H1 (cell line): ENCODE data around the gene EPHA10. TPM values are rescaled to one million over a fixed set of nuclear protein-coding genes. Genes with fewer than 3 reads are reported as not detected.

Experiments
- CEBPB ChIP-seq: IDR thresholded peaks from 2 replicates; pipeline ENCODE4 v1.6.1; 2012; ENCODE audit warnings: low read depth, low read length
- EP300 ChIP-seq, 2 experiments: IDR thresholded peaks; 1 replicate in 1 of 2; 2 replicates in 1 of 2; pipeline ENCODE4 v1.6.1; 2011 to 2012; ENCODE audit warnings: low read depth in 2 of 2, low read length in 2 of 2, mild to moderate bottlenecking in 2 of 2, borderline replicate concordance in 1 of 2, inconsistent platforms in 1 of 2, moderate library complexity in 1 of 2
- POU5F1 ChIP-seq: IDR thresholded peaks from 2 replicates; pipeline ENCODE4 v1.6.1; 2011; ENCODE audit warnings: low read depth, mild to moderate bottlenecking, low read length, moderate library complexity
- SP4 ChIP-seq: IDR thresholded peaks from 2 replicates; pipeline ENCODE4 v1.6.1; 2012; ENCODE audit warnings: low read length, inconsistent platforms
- TBP ChIP-seq: IDR thresholded peaks from 2 replicates; pipeline ENCODE4 v1.6.1; 2011; ENCODE audit warnings: low read depth, low read length, improper control_type of control experiment
- polyA plus RNA-seq, 7 experiments: library from polyadenylated mRNA; depleted of rRNA in 3 of 7; stranded (reverse) in 5 of 7; unstranded in 2 of 7; fragments of >200 nt in 5 of 7; fragments of 200-250 nt in 2 of 7; gene quantifications; 1 replicate in 5 of 7; 2 replicates in 1 of 7; 4 replicates in 1 of 7; pipeline versions ENCODE4 v1.2.1 to v1.2.3, GENCODE V29; 2011 to 2013; ENCODE audit warnings: missing spikeins in 2 of 7, mixed read lengths in 2 of 7
- total RNA-seq: library from RNA; stranded (reverse); fragmentation: NEBNext Ultra II Directional; extraction: Animal tissue kit (Norgen Biotek cat#: 25700); gene quantifications from 2 replicates; pipeline ENCODE4 v1.2.1, GENCODE V29; 2021
- TF ChIP-seq, protein P1 (sequence below): fragments of 300-600 bp; sonication (generic); IDR thresholded peaks from 2 replicates; pipeline ENCODE4 v1.7.1; 2012; ENCODE audit warnings: low read length, moderate library complexity, mild to moderate bottlenecking, inconsistent platforms; ENCODE audit not compliant: insufficient replicate concordance

Gene EPHA10
- total and polyA plus RNA-seq, 2 of the 8 experiments (the other 6 are each of a cell fraction or from before 2014, with no cell fraction given), result 0.54 to 1.0 TPM

DNA sequence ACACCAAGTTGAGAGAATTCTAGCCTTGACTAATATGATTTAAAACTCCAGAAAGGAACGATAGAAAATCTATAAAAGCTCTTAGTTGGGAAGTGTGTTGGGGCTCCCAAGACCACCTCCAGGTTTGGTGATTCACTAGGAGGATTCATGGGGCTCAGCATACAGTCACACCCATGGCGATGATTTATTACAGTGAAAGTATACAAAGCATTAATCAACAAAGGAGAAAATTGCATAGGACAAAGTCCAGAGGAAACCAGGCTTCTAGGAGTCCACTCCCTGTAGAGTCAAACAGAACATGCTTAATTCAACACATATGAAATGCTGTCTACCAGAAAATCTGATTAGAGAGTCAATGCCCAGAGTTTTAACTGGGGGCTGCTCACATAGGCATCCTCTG is 67.8 kb downstream of the EPHA10 start (continued):
- TF ChIP-seq, protein P1, sequence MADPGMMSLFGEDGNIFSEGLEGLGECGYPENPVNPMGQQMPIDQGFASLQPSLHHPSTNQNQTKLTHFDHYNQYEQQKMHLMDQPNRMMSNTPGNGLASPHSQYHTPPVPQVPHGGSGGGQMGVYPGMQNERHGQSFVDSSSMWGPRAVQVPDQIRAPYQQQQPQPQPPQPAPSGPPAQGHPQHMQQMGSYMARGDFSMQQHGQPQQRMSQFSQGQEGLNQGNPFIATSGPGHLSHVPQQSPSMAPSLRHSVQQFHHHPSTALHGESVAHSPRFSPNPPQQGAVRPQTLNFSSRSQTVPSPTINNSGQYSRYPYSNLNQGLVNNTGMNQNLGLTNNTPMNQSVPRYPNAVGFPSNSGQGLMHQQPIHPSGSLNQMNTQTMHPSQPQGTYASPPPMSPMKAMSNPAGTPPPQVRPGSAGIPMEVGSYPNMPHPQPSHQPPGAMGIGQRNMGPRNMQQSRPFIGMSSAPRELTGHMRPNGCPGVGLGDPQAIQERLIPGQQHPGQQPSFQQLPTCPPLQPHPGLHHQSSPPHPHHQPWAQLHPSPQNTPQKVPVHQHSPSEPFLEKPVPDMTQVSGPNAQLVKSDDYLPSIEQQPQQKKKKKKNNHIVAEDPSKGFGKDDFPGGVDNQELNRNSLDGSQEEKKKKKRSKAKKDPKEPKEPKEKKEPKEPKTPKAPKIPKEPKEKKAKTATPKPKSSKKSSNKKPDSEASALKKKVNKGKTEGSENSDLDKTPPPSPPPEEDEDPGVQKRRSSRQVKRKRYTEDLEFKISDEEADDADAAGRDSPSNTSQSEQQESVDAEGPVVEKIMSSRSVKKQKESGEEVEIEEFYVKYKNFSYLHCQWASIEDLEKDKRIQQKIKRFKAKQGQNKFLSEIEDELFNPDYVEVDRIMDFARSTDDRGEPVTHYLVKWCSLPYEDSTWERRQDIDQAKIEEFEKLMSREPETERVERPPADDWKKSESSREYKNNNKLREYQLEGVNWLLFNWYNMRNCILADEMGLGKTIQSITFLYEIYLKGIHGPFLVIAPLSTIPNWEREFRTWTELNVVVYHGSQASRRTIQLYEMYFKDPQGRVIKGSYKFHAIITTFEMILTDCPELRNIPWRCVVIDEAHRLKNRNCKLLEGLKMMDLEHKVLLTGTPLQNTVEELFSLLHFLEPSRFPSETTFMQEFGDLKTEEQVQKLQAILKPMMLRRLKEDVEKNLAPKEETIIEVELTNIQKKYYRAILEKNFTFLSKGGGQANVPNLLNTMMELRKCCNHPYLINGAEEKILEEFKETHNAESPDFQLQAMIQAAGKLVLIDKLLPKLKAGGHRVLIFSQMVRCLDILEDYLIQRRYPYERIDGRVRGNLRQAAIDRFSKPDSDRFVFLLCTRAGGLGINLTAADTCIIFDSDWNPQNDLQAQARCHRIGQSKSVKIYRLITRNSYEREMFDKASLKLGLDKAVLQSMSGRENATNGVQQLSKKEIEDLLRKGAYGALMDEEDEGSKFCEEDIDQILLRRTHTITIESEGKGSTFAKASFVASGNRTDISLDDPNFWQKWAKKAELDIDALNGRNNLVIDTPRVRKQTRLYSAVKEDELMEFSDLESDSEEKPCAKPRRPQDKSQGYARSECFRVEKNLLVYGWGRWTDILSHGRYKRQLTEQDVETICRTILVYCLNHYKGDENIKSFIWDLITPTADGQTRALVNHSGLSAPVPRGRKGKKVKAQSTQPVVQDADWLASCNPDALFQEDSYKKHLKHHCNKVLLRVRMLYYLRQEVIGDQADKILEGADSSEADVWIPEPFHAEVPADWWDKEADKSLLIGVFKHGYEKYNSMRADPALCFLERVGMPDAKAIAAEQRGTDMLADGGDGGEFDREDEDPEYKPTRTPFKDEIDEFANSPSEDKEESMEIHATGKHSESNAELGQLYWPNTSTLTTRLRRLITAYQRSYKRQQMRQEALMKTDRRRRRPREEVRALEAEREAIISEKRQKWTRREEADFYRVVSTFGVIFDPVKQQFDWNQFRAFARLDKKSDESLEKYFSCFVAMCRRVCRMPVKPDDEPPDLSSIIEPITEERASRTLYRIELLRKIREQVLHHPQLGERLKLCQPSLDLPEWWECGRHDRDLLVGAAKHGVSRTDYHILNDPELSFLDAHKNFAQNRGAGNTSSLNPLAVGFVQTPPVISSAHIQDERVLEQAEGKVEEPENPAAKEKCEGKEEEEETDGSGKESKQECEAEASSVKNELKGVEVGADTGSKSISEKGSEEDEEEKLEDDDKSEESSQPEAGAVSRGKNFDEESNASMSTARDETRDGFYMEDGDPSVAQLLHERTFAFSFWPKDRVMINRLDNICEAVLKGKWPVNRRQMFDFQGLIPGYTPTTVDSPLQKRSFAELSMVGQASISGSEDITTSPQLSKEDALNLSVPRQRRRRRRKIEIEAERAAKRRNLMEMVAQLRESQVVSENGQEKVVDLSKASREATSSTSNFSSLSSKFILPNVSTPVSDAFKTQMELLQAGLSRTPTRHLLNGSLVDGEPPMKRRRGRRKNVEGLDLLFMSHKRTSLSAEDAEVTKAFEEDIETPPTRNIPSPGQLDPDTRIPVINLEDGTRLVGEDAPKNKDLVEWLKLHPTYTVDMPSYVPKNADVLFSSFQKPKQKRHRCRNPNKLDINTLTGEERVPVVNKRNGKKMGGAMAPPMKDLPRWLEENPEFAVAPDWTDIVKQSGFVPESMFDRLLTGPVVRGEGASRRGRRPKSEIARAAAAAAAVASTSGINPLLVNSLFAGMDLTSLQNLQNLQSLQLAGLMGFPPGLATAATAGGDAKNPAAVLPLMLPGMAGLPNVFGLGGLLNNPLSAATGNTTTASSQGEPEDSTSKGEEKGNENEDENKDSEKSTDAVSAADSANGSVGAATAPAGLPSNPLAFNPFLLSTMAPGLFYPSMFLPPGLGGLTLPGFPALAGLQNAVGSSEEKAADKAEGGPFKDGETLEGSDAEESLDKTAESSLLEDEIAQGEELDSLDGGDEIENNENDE, result no peak
- TF ChIP-seq TBP (no peak), POU5F1 (no peak), EP300 (IDR thresholded peaks at IDR 0.05; ENCODE audit: borderline replicate concordance in 1 of 2, low read depth in 2 of 2, low read length in 2 of 2) (no peak), SP4 (no peak), CEBPB (no peak)
